ENCODE measurements around the gene CDK5RAP2. TPM values are rescaled to one million over a fixed set of nuclear protein-coding genes. Genes with fewer than 3 reads are reported as not detected.

The CDK5RAP2 gene
- total RNA-seq, 1 donor from 2014 or later: 50.8 TPM

GRCh38 chr9:120449566-120449965 lies 130.4 kb downstream of the CDK5RAP2 start:
- no peak for DNase-seq (ENCODE audit: low spot score)
- Mint-ChIP-seq H3K36me3 (ENCODE audit: low read depth, unreplicated experiment) (peaks cover 8% of the 10 kb centered on the region), H3K4me3 (ENCODE audit: unreplicated experiment) (no peak overlapping the region), H3K27ac (ENCODE audit: unreplicated experiment) (no peak overlapping the region), H3K4me1 (ENCODE audit: unreplicated experiment) (no peaks in the 10 kb centered on the region), H3K9me3 (ENCODE audit: unreplicated experiment) (no peaks in the 10 kb centered on the region), H3K27me3 (ENCODE audit: unreplicated experiment) (peaks cover 2% of the 10 kb centered on the region)
- no peak for TF ChIP-seq CTCF (IDR thresholded peaks at IDR 0.05; ENCODE audit: unreplicated experiment)

- no peaks in the 10 kb centered on the region for H3K4me1 Mint-ChIP-seq (ENCODE audit: unreplicated experiment)
- H3K4me3 Mint-ChIP-seq (ENCODE audit: unreplicated experiment): no peak overlapping the region
- H3K9me3 Mint-ChIP-seq (ENCODE audit: unreplicated experiment): no peaks in the 10 kb centered on the region
- no peak for TF ChIP-seq CTCF (IDR thresholded peaks at IDR 0.05; ENCODE audit: unreplicated experiment)
- H3K27me3 Mint-ChIP-seq (ENCODE audit: unreplicated experiment): peaks cover under 1% of the 10 kb centered on the region
- peaks cover 7% of the 10 kb centered on the region for H3K36me3 Mint-ChIP-seq (ENCODE audit: low read depth, unreplicated experiment)
- no peak for DNase-seq (ENCODE audit: low spot score)
- no peak overlapping the region for H3K27ac Mint-ChIP-seq (ENCODE audit: unreplicated experiment)
These were observed 131.9 kb downstream of the CDK5RAP2 start for GRCh38 chr9:120447959-120448500.

- no peak overlapping the region for H3K27ac Mint-ChIP-seq (ENCODE audit: unreplicated experiment)
- no peaks in the 10 kb centered on the region for H3K9me3 Mint-ChIP-seq (ENCODE audit: unreplicated experiment)
These were observed 133.3 kb downstream of the CDK5RAP2 start for GRCh38 chr9:120446671-120447070.

GRCh38 chr9:120443976-120444375 lies 136.0 kb downstream of the CDK5RAP2 start:
- H3K4me1 Mint-ChIP-seq (ENCODE audit: unreplicated experiment): no peaks in the 10 kb centered on the region
- no peaks in the 10 kb centered on the region for H3K27me3 Mint-ChIP-seq (ENCODE audit: unreplicated experiment)
- H3K4me3 Mint-ChIP-seq (ENCODE audit: unreplicated experiment): no peak overlapping the region
- H3K9me3 Mint-ChIP-seq (ENCODE audit: unreplicated experiment): no peaks in the 10 kb centered on the region
- no peak for TF ChIP-seq CTCF (IDR thresholded peaks at IDR 0.05; ENCODE audit: unreplicated experiment)
- DNase-seq (ENCODE audit: low spot score): no peak
- no peak overlapping the region for H3K27ac Mint-ChIP-seq (ENCODE audit: unreplicated experiment)
- H3K36me3 Mint-ChIP-seq (ENCODE audit: low read depth, unreplicated experiment): peaks cover 5% of the 10 kb centered on the region

More at GRCh38 chr9:120446671-120447070, 133.3 kb downstream of the CDK5RAP2 start:
- Mint-ChIP-seq H3K4me3 (ENCODE audit: unreplicated experiment) (no peak overlapping the region), H3K27me3 (ENCODE audit: unreplicated experiment) (no peaks in the 10 kb centered on the region), H3K36me3 (ENCODE audit: low read depth, unreplicated experiment) (peaks cover 5% of the 10 kb centered on the region), H3K4me1 (ENCODE audit: unreplicated experiment) (no peaks in the 10 kb centered on the region)
- DNase-seq (ENCODE audit: low spot score): no peak
- no peak for TF ChIP-seq CTCF (IDR thresholded peaks at IDR 0.05; ENCODE audit: unreplicated experiment)

- no peak overlapping the region for H3K27ac Mint-ChIP-seq (ENCODE audit: unreplicated experiment)
- no peak for DNase-seq (ENCODE audit: low spot score)
- H3K4me3 Mint-ChIP-seq (ENCODE audit: unreplicated experiment): no peak overlapping the region
- no peaks in the 10 kb centered on the region for H3K9me3 Mint-ChIP-seq (ENCODE audit: unreplicated experiment)
- peaks cover 5% of the 10 kb centered on the region for H3K36me3 Mint-ChIP-seq (ENCODE audit: low read depth, unreplicated experiment)
- H3K27me3 Mint-ChIP-seq (ENCODE audit: unreplicated experiment): no peaks in the 10 kb centered on the region
- TF ChIP-seq CTCF (IDR thresholded peaks at IDR 0.05; ENCODE audit: unreplicated experiment): no peak
- H3K4me1 Mint-ChIP-seq (ENCODE audit: unreplicated experiment): no peaks in the 10 kb centered on the region
These were observed 136.5 kb downstream of the CDK5RAP2 start for GRCh38 chr9:120443489-120443888.
